Osteocyte (in vitro differentiated cells): ENCODE results near the gene TMEM39A. TPM values are rescaled to one million over a fixed set of nuclear protein-coding genes. Genes with fewer than 3 reads are reported as not detected.

Experiments used
- DNase-seq: peaks from one replicate; pipeline ENCODE4 v3.0.0; 2021; ENCODE audit warnings: mixed read lengths; ENCODE audit not compliant: unreplicated experiment; ENCODE audit errors: extremely low spot score
- H3K27ac Mint-ChIP-seq: one replicate; pipeline ENCODE4 v1.8.0; 2021; ENCODE audit warnings: mild to moderate bottlenecking, mixed read lengths; ENCODE audit not compliant: unreplicated experiment
- H3K27me3 Mint-ChIP-seq: one replicate; pipeline ENCODE4 v1.8.0; 2021; ENCODE audit warnings: mixed read lengths; ENCODE audit not compliant: unreplicated experiment
- H3K36me3 Mint-ChIP-seq: one replicate; pipeline ENCODE4 v1.8.0; 2021; ENCODE audit warnings: mixed read lengths; ENCODE audit not compliant: unreplicated experiment
- H3K4me1 Mint-ChIP-seq: one replicate; pipeline ENCODE4 v1.8.0; 2021; ENCODE audit warnings: mixed read lengths; ENCODE audit not compliant: unreplicated experiment
- H3K4me3 Mint-ChIP-seq: one replicate; pipeline ENCODE4 v1.8.0; 2021; ENCODE audit warnings: mild to moderate bottlenecking, moderate library complexity, mixed read lengths; ENCODE audit not compliant: unreplicated experiment
- H3K9me3 Mint-ChIP-seq: one replicate; pipeline ENCODE4 v1.8.0; 2021; ENCODE audit warnings: mixed read lengths; ENCODE audit not compliant: unreplicated experiment
- long read RNA-seq: library from polyadenylated mRNA; unstranded; transcript quantifications from one replicate; pipeline ENCODE4 v2.0.0, GENCODE V29; 2021
- total RNA-seq: library from RNA; stranded (reverse); gene quantifications from 2 replicates; pipeline ENCODE4 v1.2.1, GENCODE V29; 2021
- TF ChIP-seq, protein P1 (sequence below): fragments of 200-600 bp; sonication (generic); IDR thresholded peaks from 2 replicates; pipeline ENCODE4 v1.5.0; 2021; ENCODE audit warnings: antibody characterized with exemption, mild to moderate bottlenecking, moderate library complexity

Gene TMEM39A, protein sequence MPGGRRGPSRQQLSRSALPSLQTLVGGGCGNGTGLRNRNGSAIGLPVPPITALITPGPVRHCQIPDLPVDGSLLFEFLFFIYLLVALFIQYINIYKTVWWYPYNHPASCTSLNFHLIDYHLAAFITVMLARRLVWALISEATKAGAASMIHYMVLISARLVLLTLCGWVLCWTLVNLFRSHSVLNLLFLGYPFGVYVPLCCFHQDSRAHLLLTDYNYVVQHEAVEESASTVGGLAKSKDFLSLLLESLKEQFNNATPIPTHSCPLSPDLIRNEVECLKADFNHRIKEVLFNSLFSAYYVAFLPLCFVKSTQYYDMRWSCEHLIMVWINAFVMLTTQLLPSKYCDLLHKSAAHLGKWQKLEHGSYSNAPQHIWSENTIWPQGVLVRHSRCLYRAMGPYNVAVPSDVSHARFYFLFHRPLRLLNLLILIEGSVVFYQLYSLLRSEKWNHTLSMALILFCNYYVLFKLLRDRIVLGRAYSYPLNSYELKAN
- 51.5 and 58.0 TPM in 2 replicates for total RNA-seq
- long read RNA-seq, full-length matches to known transcripts: 143 of 236 reads
- long read RNA-seq, partial matches to known transcripts: 32 of 236 reads
- long read RNA-seq, other reads (novel, unspliced or antisense): 61 of 236 reads

GRCh38 chr3:119463171-119464169 is at the start of gene TMEM39A:
Gene TMEM39A (minus strand): TSS chr3:119463615. CDS start chr3:119462074, 1,541 bp downstream.
- Mint-ChIP-seq H3K36me3 (peaks cover 21% of the 10 kb centered on the region), H3K4me3 (peak within 1 kb of the TSS; percentile 98), H3K27ac (peak within 1 kb of the TSS; percentile 97), H3K27me3 (no peaks in the 10 kb centered on the region), H3K4me1 (peaks cover 39% of the 10 kb centered on the region), H3K9me3 (no peaks in the 10 kb centered on the region)
- TF ChIP-seq, protein P1, sequence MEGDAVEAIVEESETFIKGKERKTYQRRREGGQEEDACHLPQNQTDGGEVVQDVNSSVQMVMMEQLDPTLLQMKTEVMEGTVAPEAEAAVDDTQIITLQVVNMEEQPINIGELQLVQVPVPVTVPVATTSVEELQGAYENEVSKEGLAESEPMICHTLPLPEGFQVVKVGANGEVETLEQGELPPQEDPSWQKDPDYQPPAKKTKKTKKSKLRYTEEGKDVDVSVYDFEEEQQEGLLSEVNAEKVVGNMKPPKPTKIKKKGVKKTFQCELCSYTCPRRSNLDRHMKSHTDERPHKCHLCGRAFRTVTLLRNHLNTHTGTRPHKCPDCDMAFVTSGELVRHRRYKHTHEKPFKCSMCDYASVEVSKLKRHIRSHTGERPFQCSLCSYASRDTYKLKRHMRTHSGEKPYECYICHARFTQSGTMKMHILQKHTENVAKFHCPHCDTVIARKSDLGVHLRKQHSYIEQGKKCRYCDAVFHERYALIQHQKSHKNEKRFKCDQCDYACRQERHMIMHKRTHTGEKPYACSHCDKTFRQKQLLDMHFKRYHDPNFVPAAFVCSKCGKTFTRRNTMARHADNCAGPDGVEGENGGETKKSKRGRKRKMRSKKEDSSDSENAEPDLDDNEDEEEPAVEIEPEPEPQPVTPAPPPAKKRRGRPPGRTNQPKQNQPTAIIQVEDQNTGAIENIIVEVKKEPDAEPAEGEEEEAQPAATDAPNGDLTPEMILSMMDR: peak; percentile 14
- DNase-seq: peak; percentile 100

DNA sequence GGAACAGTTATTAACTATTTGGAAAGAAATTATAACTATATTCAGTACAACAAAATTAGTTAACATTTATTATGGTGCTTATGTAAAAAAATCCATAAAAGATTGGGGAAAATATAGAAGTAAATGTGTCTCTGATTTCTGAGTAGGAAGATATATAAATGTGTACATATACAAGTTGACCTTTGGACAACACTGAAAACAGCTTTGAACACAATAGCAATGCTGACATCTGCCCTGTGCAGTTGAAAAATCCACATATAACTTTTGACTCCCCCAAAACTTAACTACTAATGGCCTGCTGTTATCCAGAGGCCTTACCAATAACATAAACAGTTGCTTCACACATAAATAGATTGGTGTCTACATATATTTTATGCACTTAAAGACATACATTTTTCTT is 47.3 kb upstream of the TMEM39A start:
- Mint-ChIP-seq H3K27ac (no peak overlapping the region), H3K9me3 (no peaks in the 10 kb centered on the region), H3K4me1 (no peaks in the 10 kb centered on the region), H3K36me3 (peaks cover 47% of the 10 kb centered on the region), H3K27me3 (no peaks in the 10 kb centered on the region), H3K4me3 (no peak overlapping the region)
- no peak for DNase-seq
- TF ChIP-seq, protein P1: no peak

- no peak for DNase-seq
- H3K9me3 Mint-ChIP-seq: no peaks in the 10 kb centered on the region
- H3K4me1 Mint-ChIP-seq: no peaks in the 10 kb centered on the region
- H3K27ac Mint-ChIP-seq: no peak overlapping the region
- H3K4me3 Mint-ChIP-seq: no peak overlapping the region
- TF ChIP-seq, protein P1: no peak
- H3K27me3 Mint-ChIP-seq: no peaks in the 10 kb centered on the region
- H3K36me3 Mint-ChIP-seq: peaks cover 41% of the 10 kb centered on the region
These were observed 44.9 kb upstream of the TMEM39A start for GRCh38 chr3:119508172-119508845.

DNA sequence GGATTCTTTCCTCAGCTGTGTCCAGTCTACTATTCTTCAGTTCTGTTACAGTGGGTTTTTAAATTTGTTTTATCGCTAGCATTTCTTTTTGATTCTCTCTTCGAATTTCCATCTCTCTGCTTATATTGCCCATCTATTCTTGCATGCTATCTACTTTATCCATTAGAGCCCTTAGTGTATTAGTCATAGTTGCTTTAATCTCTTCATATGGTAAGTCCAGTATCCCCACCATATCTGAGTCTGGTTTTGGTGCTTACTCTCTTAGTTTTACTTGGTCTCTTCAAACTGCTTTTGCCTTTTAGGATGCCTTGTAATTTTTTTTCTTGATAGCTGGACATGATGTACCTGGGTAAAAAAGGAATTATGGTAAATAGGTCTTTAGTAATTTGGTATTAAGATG is 44.0 kb upstream of the TMEM39A start:
- no peak for DNase-seq
- H3K9me3 Mint-ChIP-seq: no peaks in the 10 kb centered on the region
- H3K27me3 Mint-ChIP-seq: no peaks in the 10 kb centered on the region
- peaks cover 37% of the 10 kb centered on the region for H3K36me3 Mint-ChIP-seq
- no peak overlapping the region for H3K27ac Mint-ChIP-seq
- TF ChIP-seq, protein P1: no peak
- no peaks in the 10 kb centered on the region for H3K4me1 Mint-ChIP-seq
- H3K4me3 Mint-ChIP-seq: no peak overlapping the region
